HL-60 (cell line): ENCODE results near the gene GNAS.

Source experiments
- CTCF ChIP-seq: IDR thresholded peaks from one replicate; pipeline ENCODE4 v1.5.1; 2011; ENCODE audit warnings: low read length, control low read depth, inconsistent platforms; ENCODE audit not compliant: insufficient read depth
- POLR2AphosphoS5 ChIP-seq: IDR thresholded peaks from 2 replicates; pipeline ENCODE4 v1.6.1; 2012; ENCODE audit warnings: low read depth
- REST ChIP-seq: IDR thresholded peaks from 2 replicates; pipeline ENCODE4 v1.6.1; 2012; ENCODE audit warnings: low read depth; ENCODE audit not compliant: insufficient replicate concordance
- SPI1 ChIP-seq: IDR thresholded peaks from 2 replicates; pipeline ENCODE4 v1.6.1; 2012; ENCODE audit warnings: low read depth, mild to moderate bottlenecking, borderline replicate concordance

GRCh38 chr20:58894652-58895447 lies 42.3 kb downstream of the GNAS start:
- TF ChIP-seq SPI1 (no peak), CTCF (no peak), POLR2AphosphoS5 (no peak), REST (no peak)
